HG02759 (cell line): Measurements from ENCODE around the gene ST6GALNAC2.
"Not testable (repeated sequence)": the region's sequence is repeated elsewhere in the genome, so short reads cannot be mapped to it uniquely, and the experiment has no call there.

Source experiments
- ATAC-seq: cut with Tn5 transposase; IDR thresholded peaks from one replicate; pipeline ENCODE4 v1.9.1; 2021; ENCODE audit warnings: mild to moderate bottlenecking, moderate library complexity; ENCODE audit not compliant: unreplicated experiment

ST6GALNAC2 gene

GRCh38 chr17:76542566-76542971 lies 43.1 kb downstream of the ST6GALNAC2 start:
- no peak for ATAC-seq

GRCh38 chr17:76541739-76542454 lies 43.8 kb downstream of the ST6GALNAC2 start:
- ATAC-seq, result no peak

GRCh38 chr17:76540381-76541300 lies 45.0 kb downstream of the ST6GALNAC2 start:
- ATAC-seq, result no peak

- no peak for ATAC-seq
Measured at GRCh38 chr17:76539631-76540271, 45.9 kb downstream of the ST6GALNAC2 start, which contains the start of gene PRCD. PRCD (plus strand) TSS chr17:76540044; CDS start chr17:76540142, 98 bp downstream.

DNA sequence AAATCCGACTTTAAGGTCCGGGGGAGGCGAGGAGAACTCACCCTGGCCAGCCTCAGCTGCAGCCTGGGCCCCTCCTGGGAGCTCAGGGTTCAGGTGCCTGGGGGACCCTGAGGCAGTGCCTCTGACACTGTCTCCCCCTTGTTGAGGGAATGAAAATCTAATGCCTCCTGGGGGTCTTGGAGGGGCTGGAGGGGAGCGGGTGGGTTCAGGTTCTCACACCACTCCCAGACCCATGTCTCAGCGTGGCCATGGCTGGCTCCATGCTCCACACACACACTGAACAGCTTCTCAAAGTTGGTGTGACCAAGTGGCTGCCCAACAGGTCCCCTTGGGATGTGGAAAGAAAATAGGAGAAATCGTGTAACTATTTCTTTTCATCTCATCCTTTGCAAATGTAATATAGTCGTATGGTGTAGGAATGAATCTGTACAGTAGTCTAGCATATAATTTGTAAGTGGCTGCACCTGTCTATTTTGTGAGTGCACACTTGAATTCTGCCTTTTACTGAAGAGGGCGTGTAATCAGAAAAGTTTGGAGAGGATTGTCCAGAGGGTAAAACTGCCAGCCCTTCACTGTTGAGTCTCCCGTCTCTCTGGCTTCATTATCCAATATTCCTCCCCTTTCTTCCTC lies 46.6 kb downstream of the ST6GALNAC2 start:
- ATAC-seq, result no peak

- ATAC-seq, result no peak
Measured at GRCh38 chr17:76538281-76538931, 47.3 kb downstream of the ST6GALNAC2 start.

DNA sequence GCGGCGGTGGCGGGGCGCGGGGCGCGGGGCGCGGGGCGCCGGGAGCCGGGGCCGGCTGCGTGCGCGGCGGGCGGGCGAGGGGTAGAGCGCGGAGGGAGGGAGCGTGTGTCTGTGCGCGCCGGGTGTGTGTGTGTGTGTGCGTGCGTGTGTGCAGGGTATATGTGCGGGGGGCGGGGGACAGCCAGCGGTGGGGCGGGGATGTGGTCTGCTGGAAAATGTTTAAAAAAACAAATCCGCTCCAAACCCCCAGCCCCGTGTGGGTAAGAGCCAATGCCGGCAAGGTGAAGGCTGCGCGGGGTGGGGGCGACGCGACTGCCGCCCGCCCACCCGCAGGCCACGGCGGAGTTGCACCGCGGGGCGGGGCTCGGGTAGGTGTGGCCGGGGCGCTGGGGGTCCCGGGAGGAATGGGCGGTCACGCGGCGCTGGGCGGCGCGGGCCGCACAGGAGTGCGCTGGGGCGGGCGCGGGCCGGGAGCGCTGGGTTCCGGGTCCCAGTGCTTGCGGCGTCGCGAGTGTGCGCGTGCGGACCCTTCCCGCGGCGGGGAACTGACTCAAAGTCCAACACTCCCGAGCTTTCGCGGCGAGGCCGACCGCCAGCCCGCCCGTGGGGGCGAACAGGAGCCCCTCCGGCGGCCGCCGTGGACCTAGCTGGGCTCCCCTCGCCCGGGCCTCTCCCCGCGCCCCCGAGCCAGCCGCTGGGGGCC lies 47.9 kb downstream of the ST6GALNAC2 start, which contains the start of gene CYGB:
TSS of gene CYGB (minus strand) at position 132 of the 703 bp plus-strand sequence. CDS start 167 bp downstream, outside the sequence.
- ATAC-seq, result no peak

GRCh38 chr17:76537288-76537577 lies 48.4 kb downstream of the ST6GALNAC2 start:
- no peak for ATAC-seq

GRCh38 chr17:76536511-76537287 lies 49.0 kb downstream of the ST6GALNAC2 start:
- ATAC-seq, result no peak

GRCh38 chr17:76535788-76536510 lies 49.7 kb downstream of the ST6GALNAC2 start:
- ATAC-seq, result no peak

GRCh38 chr17:76534831-76535732 lies 50.6 kb downstream of the ST6GALNAC2 start:
- no peak for ATAC-seq

GRCh38 chr17:76533640-76534359 lies 51.9 kb downstream of the ST6GALNAC2 start:
- ATAC-seq, result not testable (repeated sequence)

GRCh38 chr17:76532072-76532651 lies 53.5 kb downstream of the ST6GALNAC2 start:
- no peak for ATAC-seq

DNA sequence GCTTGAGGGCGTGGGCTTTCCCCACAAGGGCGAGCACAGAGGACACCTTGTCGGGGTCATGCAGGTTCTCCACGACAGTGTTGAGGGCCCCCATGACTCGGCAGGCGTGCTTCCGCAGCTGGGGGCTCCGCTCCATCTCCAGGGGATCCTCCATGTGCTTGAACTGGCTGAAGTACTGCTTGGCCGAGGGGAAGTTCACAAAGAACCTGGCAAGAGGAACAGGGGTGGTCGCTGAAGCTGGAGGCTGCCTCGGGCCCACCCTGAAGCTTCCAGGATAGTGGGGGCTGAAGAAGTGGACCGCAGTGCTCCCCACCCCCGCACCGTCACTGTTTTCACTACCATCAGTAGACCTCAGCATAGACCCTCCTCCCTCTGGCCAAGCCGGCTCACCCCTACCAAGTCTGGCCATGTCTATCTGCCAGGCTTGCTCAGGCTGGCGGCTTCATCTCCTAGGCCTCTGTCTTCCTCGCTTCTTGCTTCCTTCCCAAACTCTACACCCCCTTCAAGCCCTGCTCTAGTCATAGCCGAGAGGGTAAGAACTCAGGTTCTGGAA lies 54.1 kb downstream of the ST6GALNAC2 start:
- no peak for ATAC-seq

GRCh38 chr17:76530811-76531485 lies 54.7 kb downstream of the ST6GALNAC2 start:
- ATAC-seq, result no peak
